Measurements from ENCODE around the gene PSENEN. TPM values are rescaled to one million over a fixed set of nuclear protein-coding genes. Genes with fewer than 3 reads are reported as not detected.

The PSENEN gene
- total and polyA plus RNA-seq, 2 experiments from 2014 or later = 43.7 to 173 TPM

- Histone ChIP-seq H3K36me3 (no peaks in the 10 kb centered on the region), H3K4me1 (ENCODE audit: low read depth) (no peaks in the 10 kb centered on the region), H3K9me3 (ENCODE audit: low read depth) (no peaks in the 10 kb centered on the region), H3K27me3 (no peaks in the 10 kb centered on the region), H3K4me3 (no peak overlapping the region), H3K27ac (no peak overlapping the region)
- no peak for DNase-seq (ENCODE audit: low read depth in 1 of 2, low spot score in 1 of 2)
- no peak for TF ChIP-seq CTCF (IDR thresholded peaks at IDR 0.05; ENCODE audit: low read depth, low read length)
These were observed 4.7 kb downstream of the PSENEN start for GRCh38 chr19:35750167-35750566.

GRCh38 chr19:35751839-35752745 is 6.6 kb downstream of the PSENEN start:
- Histone ChIP-seq H3K4me1 (ENCODE audit: low read depth) (peaks cover 10% of the 10 kb centered on the region), H3K4me3 (no peak overlapping the region), H3K27ac (no peak overlapping the region), H3K27me3 (no peaks in the 10 kb centered on the region), H3K9me3 (ENCODE audit: low read depth) (no peaks in the 10 kb centered on the region), H3K36me3 (no peaks in the 10 kb centered on the region)
- no peak for TF ChIP-seq CTCF (IDR thresholded peaks at IDR 0.05; ENCODE audit: low read depth, low read length)
- no peak for DNase-seq (ENCODE audit: low read depth in 1 of 2, low spot score in 1 of 2)

- H3K9me3 ChIP-seq (ENCODE audit: low read depth) = no peaks in the 10 kb centered on the region
- no peak for DNase-seq (ENCODE audit: low read depth in 1 of 2, low spot score in 1 of 2)
- no peak for TF ChIP-seq CTCF (IDR thresholded peaks at IDR 0.05; ENCODE audit: low read depth, low read length)
- H3K27me3 ChIP-seq = no peaks in the 10 kb centered on the region
- no peak overlapping the region for H3K27ac ChIP-seq
- H3K4me1 ChIP-seq (ENCODE audit: low read depth) = peaks cover 14% of the 10 kb centered on the region
- no peaks in the 10 kb centered on the region for H3K36me3 ChIP-seq
- H3K4me3 ChIP-seq = no peak overlapping the region
These were observed 7.4 kb downstream of the PSENEN start for GRCh38 chr19:35752746-35753350.

GRCh38 chr19:35753634-35754369 is 8.4 kb downstream of the PSENEN start:
- no peak overlapping the region for H3K27ac ChIP-seq
- no peak for TF ChIP-seq CTCF (IDR thresholded peaks at IDR 0.05; ENCODE audit: low read depth, low read length)
- H3K36me3 ChIP-seq = no peaks in the 10 kb centered on the region
- H3K4me1 ChIP-seq (ENCODE audit: low read depth) = peaks cover 16% of the 10 kb centered on the region
- no peak for DNase-seq (ENCODE audit: low read depth in 1 of 2, low spot score in 1 of 2)
- H3K4me3 ChIP-seq = no peak overlapping the region
- no peaks in the 10 kb centered on the region for H3K27me3 ChIP-seq
- no peaks in the 10 kb centered on the region for H3K9me3 ChIP-seq (ENCODE audit: low read depth)

GRCh38 chr19:35754370-35755130 is 9.1 kb downstream of the PSENEN start:
- H3K9me3 ChIP-seq (ENCODE audit: low read depth) = no peaks in the 10 kb centered on the region
- no peak overlapping the region for H3K27ac ChIP-seq
- DNase-seq (ENCODE audit: low read depth in 1 of 2, low spot score in 1 of 2) = no peak
- no peaks in the 10 kb centered on the region for H3K36me3 ChIP-seq
- H3K4me1 ChIP-seq (ENCODE audit: low read depth) = peaks cover 18% of the 10 kb centered on the region
- no peaks in the 10 kb centered on the region for H3K27me3 ChIP-seq
- TF ChIP-seq CTCF (IDR thresholded peaks at IDR 0.05; ENCODE audit: low read depth, low read length) = no peak
- H3K4me3 ChIP-seq = no peak overlapping the region
